IMR-90 (cell line): ENCODE data around the gene FGF3. TPM values are rescaled to one million over a fixed set of nuclear protein-coding genes. Genes with fewer than 3 reads are reported as not detected.

Experiments
- ATAC-seq: fragments of 200-7000 bp; cut with Tn5 transposase; 2 replicates; pipeline ENCODE4 v1.9.1; 2020; ENCODE audit warnings: low read depth, mild to moderate bottlenecking, moderate library complexity
- BruUV-seq: library from RNA; stranded (reverse); fragments of 400-500 nt; replicated peaks from 2 replicates; lab custom pipeline; 2021; lab: Mats Ljungman, UMichigan
- CTCF ChIA-PET: fragments of 300-600 bp; formaldehyde crosslinking; extraction: SDS; loops from one replicate; lab custom pipeline; 2021; ENCODE audit warnings: antibody characterized with exemption; lab: Yijun Ruan, JAX
- POLR2A ChIA-PET: fragments of 300-600 bp; sonication (Branson Sonifier 250); formaldehyde crosslinking; loops from one replicate; lab custom pipeline; 2022; ENCODE audit warnings: antibody characterized with exemption; ENCODE audit not compliant: unreplicated experiment; lab: Charles Lee
- DNase-seq: peaks from one replicate; pipeline ENCODE4 v3.0.0; 2013
- H2AFZ ChIP-seq: replicated peaks from 2 replicates; pipeline ENCODE3; 2013; ENCODE audit warnings: low read length, mild to moderate bottlenecking; ENCODE audit not compliant: poor library complexity
- H2AK5ac ChIP-seq: 2 replicates; pipeline ENCODE4 v1.6.1; 2013; ENCODE audit warnings: low read depth, low read length, inconsistent platforms
- H2AK9ac ChIP-seq: replicated peaks from 2 replicates; pipeline ENCODE3; 2013; ENCODE audit warnings: mild to moderate bottlenecking, low read depth, low read length, moderate library complexity; ENCODE audit not compliant: poor library complexity
- H2BK120ac ChIP-seq: 2 replicates; pipeline ENCODE4 v1.6.1; 2013; ENCODE audit warnings: low read depth, low read length, inconsistent platforms
- H2BK15ac ChIP-seq: 3 replicates; pipeline ENCODE4 v1.6.1; 2013; ENCODE audit warnings: low read depth, low read length, inconsistent platforms
- H2BK20ac ChIP-seq: 2 replicates; pipeline ENCODE4 v1.6.1; 2013; ENCODE audit warnings: low read depth, mild to moderate bottlenecking, inconsistent platforms, low read length, moderate library complexity
- H2BK5ac ChIP-seq: 2 replicates; pipeline ENCODE4 v1.6.1; 2013; ENCODE audit warnings: mild to moderate bottlenecking, low read depth, low read length, inconsistent platforms; ENCODE audit not compliant: poor library complexity, severe bottlenecking
- H3K14ac ChIP-seq: replicated peaks from 2 replicates; pipeline ENCODE4 v1.6.1; 2013; ENCODE audit warnings: low read depth, low read length, inconsistent platforms
- H3K18ac ChIP-seq: 2 replicates; pipeline ENCODE4 v1.6.1; 2013; ENCODE audit warnings: low read depth, low read length, control low read depth
- H3K23ac ChIP-seq: 2 replicates; pipeline ENCODE4 v1.6.1; 2013; ENCODE audit warnings: low read depth, low read length, inconsistent platforms
- H3K27ac ChIP-seq: 2 replicates; pipeline ENCODE4 v1.5.1; 2013; ENCODE audit warnings: mild to moderate bottlenecking, control low read depth, low read length; ENCODE audit not compliant: insufficient read depth
- H3K27me3 ChIP-seq: 2 replicates; pipeline ENCODE4 v1.6.1; 2013; ENCODE audit warnings: low read length; ENCODE audit not compliant: control insufficient read depth, insufficient read depth
- H3K36me3 ChIP-seq: 2 replicates; pipeline ENCODE4 v1.6.1; 2013; ENCODE audit warnings: low read length, mixed read lengths; ENCODE audit not compliant: control insufficient read depth, insufficient read depth
- H3K4ac ChIP-seq: 2 replicates; pipeline ENCODE4 v1.6.1; 2013; ENCODE audit warnings: low read depth, low read length, inconsistent platforms
- H3K4me1 ChIP-seq: 2 replicates; pipeline ENCODE4 v1.6.1; 2013; ENCODE audit warnings: low read length, mixed read lengths; ENCODE audit not compliant: control insufficient read depth, insufficient read depth
- H3K4me2 ChIP-seq: 2 replicates; pipeline ENCODE4 v1.6.1; 2013; ENCODE audit warnings: low read depth, mild to moderate bottlenecking, control low read depth, low read length, moderate library complexity
- H3K4me3 ChIP-seq: 2 replicates; pipeline ENCODE4 v1.5.1; 2013; ENCODE audit warnings: low read depth, mild to moderate bottlenecking, control low read depth, low read length, moderate library complexity; ENCODE audit not compliant: insufficient read depth
- H3K56ac ChIP-seq: 2 replicates; pipeline ENCODE4 v1.6.1; 2013; ENCODE audit warnings: low read length, inconsistent platforms; ENCODE audit not compliant: insufficient read depth; ENCODE audit errors: extremely low read depth
- H3K79me1 ChIP-seq, 2 experiments: 2 replicates each; pipeline ENCODE4 v1.6.1; 2013; ENCODE audit warnings: low read length in 2 of 2, inconsistent platforms in 1 of 2, low read depth in 1 of 2
- H3K9ac ChIP-seq: 2 replicates; pipeline ENCODE4 v1.6.1; 2013; ENCODE audit warnings: low read depth, low read length, control low read depth
- H3K9me1 ChIP-seq: 2 replicates; pipeline ENCODE4 v1.6.1; 2013; ENCODE audit warnings: low read length, inconsistent platforms; ENCODE audit not compliant: insufficient read depth
- H3K9me3 ChIP-seq: 2 replicates; pipeline ENCODE4 v1.6.1; 2013; ENCODE audit warnings: low read length; ENCODE audit not compliant: control insufficient read depth, insufficient read depth
- H4K20me1 ChIP-seq: 2 replicates; pipeline ENCODE4 v1.6.1; 2013; ENCODE audit warnings: low read length, inconsistent platforms; ENCODE audit not compliant: insufficient read depth
- H4K5ac ChIP-seq: 2 replicates; pipeline ENCODE4 v1.6.1; 2013; ENCODE audit warnings: mild to moderate bottlenecking, low read depth, low read length, control low read depth
- H4K8ac ChIP-seq, 2 experiments: 2 replicates each; pipeline ENCODE4 v1.6.1; 2013; ENCODE audit warnings: low read depth in 2 of 2, low read length in 2 of 2, control low read depth in 1 of 2, inconsistent platforms in 1 of 2
- H4K91ac ChIP-seq: 2 replicates; pipeline ENCODE4 v1.6.1; 2013; ENCODE audit warnings: low read depth, low read length, inconsistent platforms; ENCODE audit not compliant: insufficient read depth
- BHLHE40 ChIP-seq: fragments of 150-350 bp; IDR thresholded peaks from 2 replicates; pipeline ENCODE4 v1.6.1; 2016; ENCODE audit warnings: mild to moderate bottlenecking, low read depth, low read length
- CHD1 ChIP-seq: IDR thresholded peaks from 2 replicates; pipeline ENCODE4 v1.6.1; 2012; ENCODE audit warnings: low read depth, low read length, improper control_type of control experiment
- FOS ChIP-seq: fragments of 150-350 bp; IDR thresholded peaks from 2 replicates; pipeline ENCODE4 v1.6.1; 2016; ENCODE audit warnings: low read depth, low read length
- NFE2L2 ChIP-seq: fragments of 150-350 bp; IDR thresholded peaks from 2 replicates; pipeline ENCODE4 v1.6.1; 2016; ENCODE audit warnings: low read depth, mild to moderate bottlenecking, low read length
- POLR2A ChIP-seq: IDR thresholded peaks from 2 replicates; pipeline ENCODE4 v1.6.1; 2012; ENCODE audit warnings: mild to moderate bottlenecking, low read depth, low read length
- RCOR1 ChIP-seq: IDR thresholded peaks from 2 replicates; pipeline ENCODE4 v1.6.1; 2012; ENCODE audit warnings: mild to moderate bottlenecking, low read length, improper control_type of control experiment; ENCODE audit not compliant: insufficient replicate concordance
- RFX5 ChIP-seq: IDR thresholded peaks from 2 replicates; pipeline ENCODE4 v1.8.0; 2012; ENCODE audit warnings: low read depth, mild to moderate bottlenecking, low read length, moderate library complexity
- USF2 ChIP-seq: fragments of 150-350 bp; IDR thresholded peaks from 2 replicates; pipeline ENCODE4 v1.6.1; 2017; ENCODE audit warnings: mild to moderate bottlenecking, antibody characterized with exemption, low read length, low read depth
- WGBS, 2 experiments: methylation state at CpG; one replicate each; pipeline versions ENCODE4 v1.1.5 to v1.1.7; 2013; ENCODE audit warnings: missing lambda C conversion rate in 2 of 2; ENCODE audit not compliant: insufficient read length in 1 of 2; ENCODE audit errors: extremely low coverage in 2 of 2; 5-methylcytosine and 5-hydroxymethylcytosine counted together
- dilution Hi-C: fragments of 300-500 bp; cut with HindIII; formaldehyde crosslinking; loops from one replicate; pipeline ENCODE4 v1.14.3; 2018; ENCODE audit warnings: low sequenced_read_pairs; ENCODE audit not compliant: unreplicated experiment
- in situ Hi-C: fragments of 300-500 bp; cut with MboI; formaldehyde crosslinking; loops from 3 replicates; pipeline ENCODE4 v1.14.3; 2019; ENCODE audit warnings: low sequenced_read_pairs, inconsistent platforms, mixed read lengths
- intact Hi-C: fragments of 100-400 bp; cut with micrococcal nuclease; formaldehyde crosslinking; loops from 2 replicates; pipeline ENCODE4 v1.10.0; 2022
- polyA plus RNA-seq, 3 experiments: library from polyadenylated mRNA; depleted of rRNA; stranded (reverse); fragments of >200 nt; gene quantifications; 2 replicates each; pipeline ENCODE4 v1.2.3, GENCODE V29; 2012; ENCODE audit warnings: low replicate concordance in 1 of 3
- total RNA-seq: library from RNA; depleted of rRNA; stranded (reverse); fragments of >200 nt; gene quantifications from 2 replicates; pipeline ENCODE4 v1.2.3, GENCODE V29; 2012

The FGF3 gene
- total and polyA plus RNA-seq, 2 of the 4 experiments (the other 2 are of a cell fraction): not detected

DNA sequence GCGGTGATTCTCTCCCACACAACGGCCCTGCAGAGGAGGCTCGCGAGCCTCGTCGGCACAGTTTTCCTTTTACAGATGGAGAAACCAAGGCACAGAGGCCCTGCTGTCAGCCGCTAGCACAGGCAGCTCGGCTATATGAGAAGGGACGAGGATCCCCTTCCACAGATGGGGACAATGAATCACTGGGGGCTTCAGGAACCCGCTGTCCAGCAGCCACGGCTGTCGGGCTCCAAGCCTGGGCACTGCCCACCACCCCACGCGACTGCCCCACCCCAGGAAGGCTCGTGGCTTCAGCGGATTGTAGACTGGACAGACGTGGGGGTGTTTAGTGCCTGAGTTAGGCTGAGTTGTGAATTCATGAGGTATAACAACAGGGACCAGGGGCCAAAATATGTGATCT lies 17.2 kb upstream of the FGF3 start:
- Histone ChIP-seq H3K4me3 (no peak overlapping the region), H3K4me1 (no peaks in the 10 kb centered on the region), H3K27me3 (peaks cover 65% of the 10 kb centered on the region), H3K36me3 (no peaks in the 10 kb centered on the region), H3K9ac (no peak overlapping the region), H3K18ac (no peak overlapping the region), H3K79me1 (no peaks in the 10 kb centered on the region), H2AK9ac (no peak overlapping the region), H4K5ac (no peak overlapping the region), H3K4me2 (no peak overlapping the region), H3K4ac (no peak overlapping the region), H3K9me1 (no peaks in the 10 kb centered on the region), H2BK20ac (no peak overlapping the region), H2AK5ac (no peak overlapping the region), H2BK5ac (no peak overlapping the region), H3K14ac (no peak overlapping the region), H3K56ac (no peak overlapping the region), H3K9me3 (no peaks in the 10 kb centered on the region), H2BK120ac (no peak overlapping the region), H3K27ac (no peak overlapping the region), H4K8ac (no peak overlapping the region), H2BK15ac (no peak overlapping the region), H4K91ac (no peak overlapping the region), H4K20me1 (no peaks in the 10 kb centered on the region), H2AFZ (no peak overlapping the region), H3K23ac (no peak overlapping the region)
- POLR2A ChIA-PET: no interaction called here
- in situ Hi-C loops: no loop called here
- TF ChIP-seq CHD1 (no peak), NFE2L2 (no peak), RFX5 (no peak), FOS (no peak), USF2 (no peak), BHLHE40 (no peak), RCOR1 (no peak), POLR2A (no peak)
- dilution Hi-C loops: no loop called here
- BruUV-seq: no TSS peak
- CTCF ChIA-PET: no interaction called here
- intact Hi-C loops: no loop called here
- DNase-seq: no peak
- no peak for ATAC-seq
- 91% methylated on average over 6 of the region's 17 CpGs; no CpG with 5 or more reads in 1 of the 2 experiments for WGBS, 2 experiments
